HEK293 (cell line): Measurements from ENCODE around the gene U2SURP.
A peak's percentile ranks its signal among the peaks of the same experiment; 100 is the strongest.

Experiments
- CTCF ChIA-PET: fragments of 350-600 bp; formaldehyde crosslinking; extraction: SDS; loops from one replicate; lab custom pipeline; 2021; ENCODE audit warnings: antibody characterized with exemption; lab: Yijun Ruan, JAX
- POLR2A ChIA-PET: fragments of 300-600 bp; formaldehyde crosslinking; extraction: SDS; loops from one replicate; lab custom pipeline; 2020; ENCODE audit warnings: antibody characterized with exemption, inconsistent platforms; lab: Yijun Ruan, JAX
- H3K27ac ChIP-seq: fragments of 200-500 bp; sonication (Bioruptor generic); 2 replicates; pipeline ENCODE4 v1.5.1; 2014; ENCODE audit warnings: low read depth, low read length, control low read depth, inconsistent platforms; ENCODE audit errors: extremely low read depth
- H3K36me3 ChIP-seq, 2 experiments: fragments of 200-500 bp in 1 of 2; sonication (Bioruptor generic) in 1 of 2; 1 replicate in 1 of 2; 2 replicates in 1 of 2; pipeline ENCODE4 v1.5.1; 2014 to 2017; ENCODE audit warnings: inconsistent platforms in 2 of 2, low read length in 2 of 2; ENCODE audit not compliant: control insufficient read depth in 2 of 2, insufficient read depth in 1 of 2
- H3K4me1 ChIP-seq: fragments of 200-500 bp; sonication (Bioruptor generic); 2 replicates; pipeline ENCODE4 v1.5.1; 2014; ENCODE audit warnings: mild to moderate bottlenecking, low read length, inconsistent platforms; ENCODE audit not compliant: control insufficient read depth, insufficient read depth
- H3K4me3 ChIP-seq: 2 replicates; pipeline ENCODE4 v1.5.1; 2011; ENCODE audit warnings: low read depth, mild to moderate bottlenecking, control low read depth, low read length, moderate library complexity
- H3K9me3 ChIP-seq: fragments of 200-500 bp; sonication (Bioruptor generic); 2 replicates; pipeline ENCODE4 v1.5.1; 2014; ENCODE audit warnings: low read depth, low read length, inconsistent platforms; ENCODE audit not compliant: control insufficient read depth, insufficient read depth
- MYNN ChIP-seq: fragments of 450-650 bp; formaldehyde crosslinking; IDR thresholded peaks from 2 replicates; pipeline ENCODE4 v1.5.1; 2016; ENCODE audit warnings: missing biosample characterization, missing genetic modification characterization, borderline replicate concordance
- SETDB1 ChIP-seq: IDR thresholded peaks from one replicate; pipeline ENCODE4 v1.6.1; 2017; ENCODE audit warnings: mild to moderate bottlenecking, low read length, moderate library complexity, mixed read lengths; ENCODE audit not compliant: insufficient read length
- SP7 ChIP-seq: fragments of 450-650 bp; formaldehyde crosslinking; IDR thresholded peaks from 2 replicates; pipeline ENCODE4 v1.5.1; 2016; ENCODE audit warnings: missing biosample characterization, missing genetic modification characterization
- ZBTB1 ChIP-seq: fragments of 450-650 bp; formaldehyde crosslinking; IDR thresholded peaks from 2 replicates; pipeline ENCODE4 v1.5.1; 2016; ENCODE audit warnings: missing biosample characterization, missing genetic modification characterization
- ZBTB17 ChIP-seq: fragments of 450-650 bp; formaldehyde crosslinking; IDR thresholded peaks from 2 replicates; pipeline ENCODE4 v1.5.1; 2016; ENCODE audit warnings: missing biosample characterization, missing genetic modification characterization
- ZBTB20 ChIP-seq: fragments of 450-650 bp; formaldehyde crosslinking; IDR thresholded peaks from 2 replicates; pipeline ENCODE4 v1.5.1; 2016; ENCODE audit warnings: missing biosample characterization, missing genetic modification characterization
- ZBTB8A ChIP-seq: fragments of 450-650 bp; formaldehyde crosslinking; IDR thresholded peaks from 2 replicates; pipeline ENCODE4 v1.5.1; 2016; ENCODE audit warnings: missing biosample characterization, missing genetic modification characterization
- ZEB2 ChIP-seq: fragments of 450-650 bp; formaldehyde crosslinking; IDR thresholded peaks from 2 replicates; pipeline ENCODE4 v1.5.1; 2016; ENCODE audit warnings: missing biosample characterization, missing genetic modification characterization
- ZNF138 ChIP-seq: fragments of 450-650 bp; formaldehyde crosslinking; IDR thresholded peaks from 2 replicates; pipeline ENCODE4 v1.5.1; 2016; ENCODE audit warnings: missing biosample characterization, missing genetic modification characterization, borderline replicate concordance
- ZNF2 ChIP-seq: fragments of 450-650 bp; formaldehyde crosslinking; IDR thresholded peaks from 2 replicates; pipeline ENCODE4 v1.5.1; 2016; ENCODE audit warnings: missing biosample characterization, missing genetic modification characterization
- ZNF223 ChIP-seq: fragments of 450-650 bp; formaldehyde crosslinking; IDR thresholded peaks from 2 replicates; pipeline ENCODE4 v1.5.1; 2016; ENCODE audit warnings: missing biosample characterization, missing genetic modification characterization
- ZNF292 ChIP-seq: fragments of 450-650 bp; formaldehyde crosslinking; IDR thresholded peaks from 2 replicates; pipeline ENCODE4 v1.5.1; 2016; ENCODE audit warnings: low read depth, missing biosample characterization, missing genetic modification characterization, borderline replicate concordance
- ZNF354C ChIP-seq: fragments of 450-650 bp; formaldehyde crosslinking; IDR thresholded peaks from 2 replicates; pipeline ENCODE4 v1.5.1; 2016; ENCODE audit warnings: missing biosample characterization, missing genetic modification characterization, low read depth, borderline replicate concordance
- ZNF366 ChIP-seq: fragments of 450-650 bp; formaldehyde crosslinking; conservative IDR thresholded peaks from 2 replicates; pipeline ENCODE4 v1.5.1; 2016; ENCODE audit warnings: missing biosample characterization, missing genetic modification characterization
- ZNF600 ChIP-seq: fragments of 450-650 bp; formaldehyde crosslinking; IDR thresholded peaks from 2 replicates; pipeline ENCODE4 v1.5.1; 2016; ENCODE audit warnings: missing biosample characterization, missing genetic modification characterization
- ZNF629 ChIP-seq: fragments of 450-650 bp; formaldehyde crosslinking; IDR thresholded peaks from 2 replicates; pipeline ENCODE4 v1.5.1; 2017; ENCODE audit warnings: missing biosample characterization, missing genetic modification characterization
- ZNF654 ChIP-seq: fragments of 450-650 bp; formaldehyde crosslinking; IDR thresholded peaks from 2 replicates; pipeline ENCODE4 v1.5.1; 2016; ENCODE audit warnings: low read depth, missing biosample characterization, missing genetic modification characterization
- ZNF660 ChIP-seq: fragments of 450-650 bp; IDR thresholded peaks from 2 replicates; pipeline ENCODE4 v1.5.1; 2018; ENCODE audit warnings: missing biosample characterization, mild to moderate bottlenecking, missing genetic modification characterization
- ZNF701 ChIP-seq: fragments of 450-650 bp; formaldehyde crosslinking; IDR thresholded peaks from 2 replicates; pipeline ENCODE4 v1.5.1; 2016; ENCODE audit warnings: missing biosample characterization, missing genetic modification characterization
- ZSCAN23 ChIP-seq: fragments of 450-650 bp; formaldehyde crosslinking; IDR thresholded peaks from 2 replicates; pipeline ENCODE4 v1.5.1; 2016; ENCODE audit warnings: missing biosample characterization, missing genetic modification characterization
- ZXDB ChIP-seq: fragments of 450-650 bp; formaldehyde crosslinking; IDR thresholded peaks from 2 replicates; pipeline ENCODE4 v1.5.1; 2016; ENCODE audit warnings: missing biosample characterization, missing genetic modification characterization
- TF ChIP-seq, protein P1 (sequence below): fragments of 450-650 bp; formaldehyde crosslinking; IDR thresholded peaks from 2 replicates; pipeline ENCODE4 v1.5.1; 2016; ENCODE audit warnings: missing biosample characterization, missing genetic modification characterization
- TF ChIP-seq, protein P2 (sequence below): fragments of 450-650 bp; formaldehyde crosslinking; IDR thresholded peaks from 2 replicates; pipeline ENCODE4 v1.5.1; 2016; ENCODE audit warnings: missing biosample characterization, missing genetic modification characterization

U2SURP gene

DNA sequence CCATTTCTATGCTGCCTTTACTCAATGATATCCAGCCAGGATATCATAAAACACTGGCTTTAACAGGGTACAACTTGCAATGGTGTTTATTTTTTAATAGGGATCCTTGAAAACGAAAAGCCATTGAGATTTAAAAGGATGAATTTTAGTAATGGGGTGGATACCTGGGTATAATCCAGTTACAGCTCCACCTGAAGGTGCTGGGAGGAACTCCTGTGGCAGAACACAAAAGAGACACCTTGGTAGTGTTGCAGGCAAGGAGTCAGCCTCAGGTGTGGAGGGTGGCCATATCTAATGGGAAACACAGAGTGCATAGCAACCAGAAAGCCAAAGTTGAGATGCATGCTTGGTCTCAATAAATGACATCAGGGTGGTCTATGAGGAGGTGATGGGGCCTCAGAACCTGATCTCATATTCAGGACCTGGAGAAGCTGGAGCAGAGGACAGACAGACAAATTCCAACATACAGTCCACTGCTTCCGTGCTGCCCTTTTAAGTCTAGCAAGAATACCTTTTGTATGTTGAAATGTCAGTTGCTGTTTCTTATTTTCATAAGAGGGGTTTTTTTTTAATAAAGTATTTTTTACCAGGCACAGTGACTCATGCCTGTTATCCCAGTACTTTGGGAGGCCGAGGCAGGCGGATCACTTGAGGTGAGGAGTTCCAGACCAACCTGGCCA lies 25.9 kb upstream of the U2SURP start:
- Histone ChIP-seq H3K4me3 (no peak overlapping the region), H3K36me3 (no peaks in the 10 kb centered on the region), H3K9me3 (no peaks in the 10 kb centered on the region), H3K4me1 (no peaks in the 10 kb centered on the region), H3K27ac (no peak overlapping the region)
- ChIA-PET CTCF (interaction anchor here (0.9 to 2.2 kb wide), 2 partner anchors 12 to 147 kb away, joined by 3 to 7 read pairs; no protein-coding TSS in a partner anchor), POLR2A (interaction anchor here (1.1 kb wide), 1 partner anchor 26 kb away, joined by 3 read pairs; the partner anchor contains the start of gene U2SURP)
- TF ChIP-seq ZNF354C (no peak), MYNN (tag by site-specific recombination) (no peak)

DNA sequence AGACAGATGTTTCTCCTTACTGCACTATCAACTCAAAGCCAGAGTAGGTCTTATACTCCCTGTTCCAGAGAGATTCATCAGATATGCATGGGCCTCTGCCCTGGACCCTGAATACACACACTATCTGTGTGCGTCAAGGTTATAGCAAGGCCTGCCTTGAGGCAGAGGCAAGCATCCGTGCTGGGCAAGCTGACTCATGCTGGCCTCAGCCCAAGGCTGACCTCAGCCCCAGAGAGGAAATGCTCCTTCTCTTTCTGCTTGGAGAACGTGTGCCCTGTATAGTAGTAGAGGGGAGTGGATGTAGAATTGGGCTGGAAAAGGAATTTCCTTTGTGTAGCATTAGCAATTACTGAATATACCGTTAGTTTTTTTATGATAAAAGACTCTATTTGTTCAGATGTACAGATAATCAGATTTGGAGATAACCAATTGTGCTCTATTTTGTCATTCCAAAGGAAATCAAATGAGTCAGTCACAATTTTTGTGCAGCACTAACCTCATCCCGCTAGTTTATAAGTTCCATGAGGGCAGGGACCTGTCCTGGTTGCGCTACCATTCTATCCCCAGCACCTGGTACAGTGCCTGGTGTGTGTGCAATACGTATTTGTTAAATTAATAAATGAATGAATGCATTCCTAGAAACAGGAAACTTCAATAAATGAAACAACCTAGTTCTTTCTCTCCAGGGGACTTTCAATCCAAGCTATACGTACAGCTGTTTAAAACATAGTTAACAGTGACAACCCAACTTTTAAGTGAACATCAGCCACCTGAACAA lies 24.6 kb upstream of the U2SURP start:
- no peaks in the 10 kb centered on the region for H3K4me1 ChIP-seq
- no peak overlapping the region for H3K27ac ChIP-seq
- peak; percentile 39 for TF ChIP-seq SETDB1
- TF ChIP-seq ZBTB17: peak; percentile 87
- TF ChIP-seq ZEB2 (tag by site-specific recombination): peak; percentile 58
- TF ChIP-seq, protein P1, sequence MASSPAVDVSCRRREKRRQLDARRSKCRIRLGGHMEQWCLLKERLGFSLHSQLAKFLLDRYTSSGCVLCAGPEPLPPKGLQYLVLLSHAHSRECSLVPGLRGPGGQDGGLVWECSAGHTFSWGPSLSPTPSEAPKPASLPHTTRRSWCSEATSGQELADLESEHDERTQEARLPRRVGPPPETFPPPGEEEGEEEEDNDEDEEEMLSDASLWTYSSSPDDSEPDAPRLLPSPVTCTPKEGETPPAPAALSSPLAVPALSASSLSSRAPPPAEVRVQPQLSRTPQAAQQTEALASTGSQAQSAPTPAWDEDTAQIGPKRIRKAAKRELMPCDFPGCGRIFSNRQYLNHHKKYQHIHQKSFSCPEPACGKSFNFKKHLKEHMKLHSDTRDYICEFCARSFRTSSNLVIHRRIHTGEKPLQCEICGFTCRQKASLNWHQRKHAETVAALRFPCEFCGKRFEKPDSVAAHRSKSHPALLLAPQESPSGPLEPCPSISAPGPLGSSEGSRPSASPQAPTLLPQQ (tag by site-specific recombination): 0 out of 2 replicates have a peak, but pooled peaks have one; percentile 39
- no peak for TF ChIP-seq ZNF701 (tag by site-specific recombination)
- TF ChIP-seq ZXDB (tag by site-specific recombination): 0 out of 2 replicates have a peak, but pooled peaks have one; percentile 13
- TF ChIP-seq ZNF600: peak; percentile 69
- peak; percentile 85 for TF ChIP-seq ZNF366 (tag by site-specific recombination)
- no peak for TF ChIP-seq ZNF292 (tag by site-specific recombination)
- no peak for TF ChIP-seq ZNF223
- TF ChIP-seq ZNF654 (tag by site-specific recombination): 0 out of 2 replicates have a peak, but pooled peaks have one; percentile 6
- 0 out of 2 replicates have a peak, but pooled peaks have one; percentile 46 for TF ChIP-seq ZNF660 (tag by site-specific recombination)
- TF ChIP-seq ZNF138 (tag by site-specific recombination): no peak
- no peak for TF ChIP-seq ZBTB1
- TF ChIP-seq ZBTB8A: peak; percentile 48
- TF ChIP-seq ZBTB20 (tag by site-specific recombination): peak; percentile 97
- peak; percentile 43; the same call in 1 of the 2 replicates for TF ChIP-seq SP7 (tag by site-specific recombination)
- TF ChIP-seq ZNF629 (tag by site-specific recombination): peak; percentile 57; the same call in 1 of the 2 replicates
- TF ChIP-seq, protein P2, sequence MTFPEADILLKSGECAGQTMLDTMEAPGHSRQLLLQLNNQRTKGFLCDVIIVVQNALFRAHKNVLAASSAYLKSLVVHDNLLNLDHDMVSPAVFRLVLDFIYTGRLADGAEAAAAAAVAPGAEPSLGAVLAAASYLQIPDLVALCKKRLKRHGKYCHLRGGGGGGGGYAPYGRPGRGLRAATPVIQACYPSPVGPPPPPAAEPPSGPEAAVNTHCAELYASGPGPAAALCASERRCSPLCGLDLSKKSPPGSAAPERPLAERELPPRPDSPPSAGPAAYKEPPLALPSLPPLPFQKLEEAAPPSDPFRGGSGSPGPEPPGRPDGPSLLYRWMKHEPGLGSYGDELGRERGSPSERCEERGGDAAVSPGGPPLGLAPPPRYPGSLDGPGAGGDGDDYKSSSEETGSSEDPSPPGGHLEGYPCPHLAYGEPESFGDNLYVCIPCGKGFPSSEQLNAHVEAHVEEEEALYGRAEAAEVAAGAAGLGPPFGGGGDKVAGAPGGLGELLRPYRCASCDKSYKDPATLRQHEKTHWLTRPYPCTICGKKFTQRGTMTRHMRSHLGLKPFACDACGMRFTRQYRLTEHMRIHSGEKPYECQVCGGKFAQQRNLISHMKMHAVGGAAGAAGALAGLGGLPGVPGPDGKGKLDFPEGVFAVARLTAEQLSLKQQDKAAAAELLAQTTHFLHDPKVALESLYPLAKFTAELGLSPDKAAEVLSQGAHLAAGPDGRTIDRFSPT (tag by site-specific recombination): peak; percentile 54; the same call in 1 of the 2 replicates
- TF ChIP-seq ZSCAN23 (tag by site-specific recombination): no peak
- TF ChIP-seq ZNF2: 0 out of 2 replicates have a peak, but pooled peaks have one; percentile 36
- TF ChIP-seq, all 188 proteins: peak for 15
- Histone ChIP-seq H3K36me3 (no peaks in the 10 kb centered on the region), H3K9me3 (no peaks in the 10 kb centered on the region), H3K4me3 (no peak overlapping the region)
- POLR2A ChIA-PET: no interaction called here
- CTCF ChIA-PET: interaction anchor here (0.6 to 1.8 kb wide), 5 partner anchors 10 to 850 kb away, joined by 3 to 9 read pairs (median 4); no protein-coding TSS in a partner anchor
